ENCODE results near the gene SPECC1.

- TF ChIP-seq TAF1 (IDR thresholded peaks at IDR 0.05; ENCODE audit: borderline replicate concordance, low read depth, low read length) (no peak), RAD21 (IDR thresholded peaks at IDR 0.05; ENCODE audit: low read length) (no peak)
These were observed 197.4 kb downstream of the SPECC1 start for GRCh38 chr17:20206591-20206990.
